Astrocyte of the cerebellum (primary cell): ENCODE data around the gene YPEL1.
"Not testable (repeated sequence)": the region's sequence is repeated elsewhere in the genome, so short reads cannot be mapped to it uniquely, and the experiment has no call there.

Experiments used
- DNase-seq: peaks from one replicate; pipeline ENCODE4 v3.0.0-alpha.2; 2011; ENCODE audit warnings: low read depth
- H3K4me3 ChIP-seq: 2 replicates; pipeline ENCODE4 v1.5.1; 2011; ENCODE audit warnings: mild to moderate bottlenecking, low read depth, low read length, moderate library complexity
- in situ Hi-C: cut with HindIII; loops from 2 replicates; pipeline ENCODE4 v1.10.0; 2017; ENCODE audit warnings: low sequenced_read_pairs
- TF ChIP-seq, protein P1 (sequence below): IDR thresholded peaks from 2 replicates; pipeline ENCODE4 v1.5.1; 2012; ENCODE audit warnings: low read length, low read depth, moderate library complexity, mild to moderate bottlenecking; ENCODE audit errors: missing control alignments

Gene YPEL1

DNA sequence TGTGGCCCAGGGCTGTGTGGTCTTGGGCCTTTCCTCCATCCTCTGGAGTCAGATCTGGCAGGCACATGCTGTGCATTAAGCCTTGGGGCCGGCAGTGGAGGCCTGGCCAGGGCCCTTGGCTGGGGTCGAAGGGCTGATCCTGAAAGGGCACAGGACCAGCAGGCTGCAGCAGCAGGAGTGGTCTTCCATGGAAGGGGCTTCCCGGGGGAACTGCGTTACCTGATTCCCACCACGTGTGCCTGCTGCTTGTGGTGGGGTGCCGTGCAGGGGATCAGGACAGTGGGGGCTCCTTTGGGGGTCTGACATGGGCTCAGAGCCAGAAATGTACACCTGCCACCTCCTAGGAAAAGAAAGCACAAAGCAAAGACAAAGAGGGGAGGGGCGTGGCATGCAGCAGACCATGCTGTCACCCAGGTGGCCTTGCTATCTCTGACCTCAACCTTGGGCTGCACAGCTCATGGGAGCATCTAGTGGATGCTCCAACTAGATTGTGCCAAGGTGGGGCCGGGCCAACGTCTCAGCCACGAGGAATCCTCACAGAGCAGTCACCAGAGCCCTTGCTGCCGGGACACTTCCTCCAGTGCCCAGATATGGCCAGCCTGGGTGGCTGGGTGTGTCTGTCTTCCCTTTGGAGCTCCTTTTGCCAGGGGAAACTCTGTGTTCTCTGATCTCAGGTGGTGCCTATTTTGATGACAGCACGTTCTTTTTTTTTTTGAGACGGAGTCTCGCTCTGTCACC, 17.9 kb upstream of the YPEL1 start:
- TF ChIP-seq, protein P1, sequence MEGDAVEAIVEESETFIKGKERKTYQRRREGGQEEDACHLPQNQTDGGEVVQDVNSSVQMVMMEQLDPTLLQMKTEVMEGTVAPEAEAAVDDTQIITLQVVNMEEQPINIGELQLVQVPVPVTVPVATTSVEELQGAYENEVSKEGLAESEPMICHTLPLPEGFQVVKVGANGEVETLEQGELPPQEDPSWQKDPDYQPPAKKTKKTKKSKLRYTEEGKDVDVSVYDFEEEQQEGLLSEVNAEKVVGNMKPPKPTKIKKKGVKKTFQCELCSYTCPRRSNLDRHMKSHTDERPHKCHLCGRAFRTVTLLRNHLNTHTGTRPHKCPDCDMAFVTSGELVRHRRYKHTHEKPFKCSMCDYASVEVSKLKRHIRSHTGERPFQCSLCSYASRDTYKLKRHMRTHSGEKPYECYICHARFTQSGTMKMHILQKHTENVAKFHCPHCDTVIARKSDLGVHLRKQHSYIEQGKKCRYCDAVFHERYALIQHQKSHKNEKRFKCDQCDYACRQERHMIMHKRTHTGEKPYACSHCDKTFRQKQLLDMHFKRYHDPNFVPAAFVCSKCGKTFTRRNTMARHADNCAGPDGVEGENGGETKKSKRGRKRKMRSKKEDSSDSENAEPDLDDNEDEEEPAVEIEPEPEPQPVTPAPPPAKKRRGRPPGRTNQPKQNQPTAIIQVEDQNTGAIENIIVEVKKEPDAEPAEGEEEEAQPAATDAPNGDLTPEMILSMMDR = no peak
- in situ Hi-C loops = no loop called here
- H3K4me3 ChIP-seq = no peak overlapping the region
- DNase-seq = no peak

DNA sequence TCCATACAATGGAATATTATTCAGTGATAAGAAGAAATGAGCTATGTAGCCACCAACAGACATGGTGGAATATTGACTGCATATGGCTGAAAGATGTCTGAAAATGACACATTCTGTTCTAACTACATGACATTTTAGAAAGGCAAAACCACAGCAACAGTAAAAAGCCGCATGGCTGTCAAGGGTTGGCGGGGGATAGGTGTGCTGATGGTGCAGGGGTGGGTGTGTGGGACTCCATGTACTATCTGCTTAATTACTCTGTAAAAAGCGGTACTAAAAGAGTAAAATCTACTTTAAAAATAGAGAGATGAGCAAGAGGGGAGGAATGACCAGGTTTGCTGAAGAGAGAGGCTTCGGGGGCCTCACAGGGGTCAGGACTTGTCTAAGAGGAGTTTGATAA, 16.7 kb upstream of the YPEL1 start:
- TF ChIP-seq, protein P1 = no peak

DNA sequence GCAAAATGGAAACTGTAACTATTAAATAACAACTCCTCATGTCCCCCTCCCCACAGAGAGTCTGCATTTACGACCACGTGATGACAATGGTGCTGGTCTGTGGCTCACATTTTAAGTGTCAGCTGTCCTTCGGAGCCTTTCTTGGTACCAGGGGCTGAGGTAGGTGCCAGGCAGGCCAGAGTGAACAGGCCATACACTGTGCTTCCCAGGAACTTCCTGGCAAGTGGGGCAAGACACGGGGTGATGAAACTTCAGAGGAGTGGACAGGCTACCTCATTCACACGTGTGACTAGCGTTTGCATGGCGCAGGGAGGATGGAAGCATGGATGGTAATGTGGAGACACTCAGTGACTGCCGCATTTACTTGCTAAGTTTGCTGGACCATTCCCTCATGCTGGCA, 10.4 kb upstream of the YPEL1 start:
- DNase-seq = no peak
- TF ChIP-seq, protein P1 = no peak
- in situ Hi-C loops = no loop called here

More for the DNA sequence above, 16.7 kb upstream of the YPEL1 start:
- in situ Hi-C loops = no loop called here
- DNase-seq = no peak
- H3K4me3 ChIP-seq = no peak overlapping the region

DNA sequence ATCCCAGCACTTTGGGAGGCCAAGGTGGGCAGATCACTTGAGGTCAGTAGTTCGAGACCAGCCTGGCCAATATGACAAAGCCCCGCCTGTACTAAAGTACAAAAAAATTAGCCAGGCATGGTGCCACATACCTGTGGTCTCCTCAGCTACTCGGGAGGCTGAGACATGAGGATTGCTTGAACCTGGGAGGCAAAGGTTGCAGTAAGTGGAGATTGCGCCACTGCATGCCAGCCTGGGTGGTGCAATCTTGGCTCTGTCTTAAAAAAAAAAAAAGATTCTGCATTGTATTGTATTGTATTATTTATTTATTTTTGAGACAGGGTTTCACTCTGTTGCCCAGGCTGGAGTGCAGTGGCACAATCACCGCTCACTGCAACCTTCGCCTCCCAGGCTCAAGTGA, 9.3 kb upstream of the YPEL1 start:
- in situ Hi-C loops, H3K4me3 ChIP-seq, DNase-seq: not testable (repeated sequence)

More for the DNA sequence above, 10.4 kb upstream of the YPEL1 start:
- H3K4me3 ChIP-seq = no peak overlapping the region

DNA sequence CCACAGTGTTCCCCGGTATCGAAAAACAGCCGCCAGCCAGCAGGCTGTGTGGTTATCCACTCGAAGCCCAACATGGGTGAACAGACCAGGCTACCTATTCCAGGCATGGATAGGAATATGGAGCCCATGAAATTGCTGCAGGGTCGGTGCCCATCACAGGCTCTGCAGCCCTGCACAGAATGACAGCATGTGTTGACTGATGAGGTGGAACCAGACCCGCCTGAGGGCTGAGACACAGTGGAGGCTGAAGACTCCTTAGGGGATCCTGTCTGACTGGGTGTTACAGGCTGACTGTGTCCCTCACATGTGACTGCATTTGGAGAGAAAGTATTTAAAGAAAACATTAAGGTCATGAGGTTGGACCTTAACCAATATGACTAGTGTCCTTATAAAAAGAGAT, 6.2 kb upstream of the YPEL1 start:
- in situ Hi-C loops = no loop called here
- TF ChIP-seq, protein P1 = no peak

DNA sequence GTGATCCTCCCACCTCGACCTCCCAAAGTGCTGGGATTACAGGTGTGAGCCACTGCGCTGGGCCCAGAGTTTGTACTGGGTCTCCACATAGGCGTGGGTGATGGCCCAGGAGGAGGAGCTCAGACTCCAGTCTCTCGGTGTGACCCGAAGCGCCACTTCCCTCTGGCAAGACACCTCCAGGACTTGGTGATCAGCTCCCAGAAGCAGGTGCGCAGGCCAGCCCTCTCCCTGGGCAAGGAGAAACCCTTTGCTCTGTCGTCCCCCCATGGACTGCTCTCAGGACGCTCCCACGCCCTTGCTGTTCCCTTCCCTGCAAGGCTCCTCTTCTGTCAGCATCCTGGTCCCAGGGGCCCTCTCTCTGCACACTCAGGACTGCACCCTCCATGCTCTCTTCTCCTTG, 5.5 kb upstream of the YPEL1 start:
- no peak overlapping the region for H3K4me3 ChIP-seq
- no peak for DNase-seq
- in situ Hi-C loops = no loop called here
- TF ChIP-seq, protein P1 = no peak

More for the DNA sequence above, 6.2 kb upstream of the YPEL1 start:
- H3K4me3 ChIP-seq = no peak overlapping the region
- no peak for DNase-seq

DNA sequence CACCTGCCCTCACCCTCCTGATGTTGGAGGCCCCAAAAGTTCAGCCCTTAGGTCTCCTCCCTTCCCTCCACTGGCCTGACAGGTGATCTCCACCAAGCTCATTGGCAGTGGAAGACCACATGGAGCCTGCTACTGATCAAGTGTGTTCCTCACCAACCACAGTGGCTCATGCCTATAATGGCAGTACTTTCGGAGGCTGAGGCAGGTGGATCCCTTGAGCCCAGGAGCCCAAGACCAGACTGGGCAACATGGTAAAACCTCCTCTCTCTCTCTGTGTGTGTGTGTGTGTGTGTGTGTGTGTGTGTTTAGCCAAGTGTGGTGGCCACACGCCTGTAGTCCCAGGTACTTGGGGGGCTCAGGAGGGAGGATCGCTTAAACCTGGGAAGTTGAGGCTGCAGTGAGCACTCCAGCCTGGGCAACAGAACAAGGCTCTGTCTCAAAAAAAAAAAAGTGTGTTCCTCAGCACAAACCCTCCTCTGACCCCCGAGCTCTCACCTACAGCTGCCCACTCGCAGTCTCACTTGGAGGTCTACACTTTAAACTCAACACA, 4.3 kb upstream of the YPEL1 start:
- in situ Hi-C loops = no loop called here
- TF ChIP-seq, protein P1 = no peak
- H3K4me3 ChIP-seq = no peak overlapping the region
- no peak for DNase-seq
